Measurements from ENCODE around the gene BAIAP3. TPM values are rescaled to one million over a fixed set of nuclear protein-coding genes. Genes with fewer than 3 reads are reported as not detected.

The BAIAP3 gene, protein sequence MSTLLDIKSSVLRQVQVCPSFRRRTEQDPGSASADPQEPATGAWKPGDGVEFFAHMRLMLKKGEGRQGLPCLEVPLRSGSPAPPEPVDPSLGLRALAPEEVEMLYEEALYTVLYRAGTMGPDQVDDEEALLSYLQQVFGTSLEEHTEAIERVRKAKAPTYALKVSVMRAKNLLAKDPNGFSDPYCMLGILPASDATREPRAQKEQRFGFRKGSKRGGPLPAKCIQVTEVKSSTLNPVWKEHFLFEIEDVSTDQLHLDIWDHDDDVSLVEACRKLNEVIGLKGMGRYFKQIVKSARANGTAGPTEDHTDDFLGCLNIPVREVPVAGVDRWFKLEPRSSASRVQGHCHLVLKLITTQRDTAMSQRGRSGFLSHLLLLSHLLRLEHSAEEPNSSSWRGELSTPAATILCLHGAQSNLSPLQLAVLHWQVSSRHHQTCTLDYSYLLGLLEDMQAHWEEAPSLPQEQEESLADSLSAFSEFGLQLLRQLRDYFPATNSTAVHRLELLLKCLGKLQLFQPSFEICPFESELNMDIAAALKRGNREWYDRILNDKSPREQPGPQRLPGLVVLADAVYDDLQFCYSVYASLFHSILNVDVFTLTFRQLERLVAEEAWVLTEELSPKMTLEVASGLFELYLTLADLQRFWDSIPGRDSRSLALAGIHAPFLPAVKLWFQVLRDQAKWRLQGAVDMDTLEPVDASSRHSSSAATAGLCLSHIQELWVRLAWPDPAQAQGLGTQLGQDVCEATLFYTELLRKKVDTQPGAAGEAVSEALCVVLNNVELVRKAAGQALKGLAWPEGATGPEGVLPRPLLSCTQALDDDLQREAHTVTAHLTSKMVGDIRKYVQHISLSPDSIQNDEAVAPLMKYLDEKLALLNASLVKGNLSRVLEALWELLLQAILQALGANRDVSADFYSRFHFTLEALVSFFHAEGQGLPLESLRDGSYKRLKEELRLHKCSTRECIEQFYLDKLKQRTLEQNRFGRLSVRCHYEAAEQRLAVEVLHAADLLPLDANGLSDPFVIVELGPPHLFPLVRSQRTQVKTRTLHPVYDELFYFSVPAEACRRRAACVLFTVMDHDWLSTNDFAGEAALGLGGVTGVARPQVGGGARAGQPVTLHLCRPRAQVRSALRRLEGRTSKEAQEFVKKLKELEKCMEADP
- total RNA-seq = 100 to 1,000 TPM in 1 of 4 donors, 10 to 100 TPM in 3; 17.9 to 160 (median 29.0) TPM

DNA sequence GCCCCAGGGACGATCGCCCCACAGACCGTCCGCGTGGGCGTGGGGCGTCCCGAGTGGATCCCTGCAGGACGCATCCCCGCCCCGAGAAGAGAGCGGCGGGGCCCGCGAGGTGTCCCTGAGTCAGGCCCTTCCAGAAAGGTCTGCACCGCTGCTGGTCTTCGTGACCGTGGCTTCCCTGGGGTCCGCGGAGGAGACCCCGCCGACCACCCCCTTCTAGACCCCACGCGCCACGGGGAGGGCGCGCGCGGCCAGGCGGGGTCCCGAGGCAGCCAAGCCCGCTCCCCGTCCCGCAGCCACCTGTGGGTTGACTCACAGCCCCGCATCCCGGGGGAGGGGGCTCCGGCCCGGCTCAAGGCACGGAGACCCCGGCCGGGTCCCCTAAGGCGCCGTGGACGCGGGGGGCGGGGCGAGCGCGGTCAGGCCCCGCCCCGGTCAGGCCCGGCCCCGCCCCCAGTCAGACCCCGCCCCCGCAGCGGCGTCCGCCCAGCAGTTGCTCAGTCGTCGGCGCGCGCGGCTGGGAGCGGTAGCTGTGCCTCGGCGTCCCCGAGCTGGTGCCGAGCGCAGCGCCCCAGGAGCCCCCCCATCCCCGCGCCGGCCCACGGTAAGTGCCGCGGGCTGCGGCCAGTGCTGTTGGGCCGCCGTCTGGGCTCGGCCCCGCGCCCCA lies at the start of gene BAIAP3:
Gene BAIAP3 (plus strand): TSS at position 497 of the 664 bp plus-strand sequence. CDS start 4,905 bp downstream, outside the sequence.
- peak; percentile 62 to 78 (median 72) for DNase-seq
- H3K4me3 ChIP-seq = peak within 1 kb of the TSS; percentile 44 to 65 (median 58)

DNA sequence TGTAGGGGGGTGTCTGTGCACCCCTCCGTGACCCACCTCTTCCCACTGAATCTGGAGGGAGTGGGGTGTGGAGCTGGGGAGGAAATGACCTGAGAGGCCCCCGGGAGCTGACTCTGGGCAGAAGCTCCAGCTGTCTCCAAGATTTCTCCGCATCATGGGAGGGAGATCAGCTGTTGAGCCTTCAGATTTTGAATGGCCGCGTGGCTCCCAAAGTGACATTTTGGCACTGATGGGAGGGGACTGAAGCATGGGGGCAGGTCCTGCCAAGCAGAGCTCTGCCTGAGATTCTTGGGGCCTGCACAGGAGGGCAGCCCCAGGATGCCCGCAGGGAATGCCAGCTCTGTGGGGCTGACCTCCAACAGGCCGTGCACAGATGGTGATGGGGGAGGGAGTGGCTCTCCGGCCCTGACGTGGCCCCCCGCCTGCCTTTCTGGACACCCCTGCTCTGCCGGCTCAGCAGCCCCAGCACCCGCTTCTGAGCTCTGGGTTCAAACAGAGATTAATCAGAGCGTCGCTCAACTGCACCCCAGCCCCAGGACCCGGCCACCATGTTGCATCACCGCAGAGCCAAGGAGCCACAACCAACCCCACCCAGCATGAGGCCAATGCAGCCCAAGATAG lies 49.3 kb upstream of the BAIAP3 start:
- Histone ChIP-seq H3K4me3 (no peak overlapping the region), H3K9me3 (no peaks in the 10 kb centered on the region), H3K4me1 (no peaks in the 10 kb centered on the region), H3K27me3 (peaks cover 0 to 4% of the 10 kb centered on the region in 2 donors), H3K36me3 (no peaks in the 10 kb centered on the region), H3K27ac (no peak overlapping the region)
- DNase-seq = no peak
- no peak for TF ChIP-seq POLR2A (IDR thresholded peaks at IDR 0.05)
- TF ChIP-seq, protein P1, sequence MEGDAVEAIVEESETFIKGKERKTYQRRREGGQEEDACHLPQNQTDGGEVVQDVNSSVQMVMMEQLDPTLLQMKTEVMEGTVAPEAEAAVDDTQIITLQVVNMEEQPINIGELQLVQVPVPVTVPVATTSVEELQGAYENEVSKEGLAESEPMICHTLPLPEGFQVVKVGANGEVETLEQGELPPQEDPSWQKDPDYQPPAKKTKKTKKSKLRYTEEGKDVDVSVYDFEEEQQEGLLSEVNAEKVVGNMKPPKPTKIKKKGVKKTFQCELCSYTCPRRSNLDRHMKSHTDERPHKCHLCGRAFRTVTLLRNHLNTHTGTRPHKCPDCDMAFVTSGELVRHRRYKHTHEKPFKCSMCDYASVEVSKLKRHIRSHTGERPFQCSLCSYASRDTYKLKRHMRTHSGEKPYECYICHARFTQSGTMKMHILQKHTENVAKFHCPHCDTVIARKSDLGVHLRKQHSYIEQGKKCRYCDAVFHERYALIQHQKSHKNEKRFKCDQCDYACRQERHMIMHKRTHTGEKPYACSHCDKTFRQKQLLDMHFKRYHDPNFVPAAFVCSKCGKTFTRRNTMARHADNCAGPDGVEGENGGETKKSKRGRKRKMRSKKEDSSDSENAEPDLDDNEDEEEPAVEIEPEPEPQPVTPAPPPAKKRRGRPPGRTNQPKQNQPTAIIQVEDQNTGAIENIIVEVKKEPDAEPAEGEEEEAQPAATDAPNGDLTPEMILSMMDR (IDR thresholded peaks at IDR 0.05) = no peak

More for the DNA sequence above, at the start of gene BAIAP3:
- peaks cover 0 to 21% of the 10 kb centered on the region in 2 donors for H3K27me3 ChIP-seq
- H3K27ac ChIP-seq = peak within 1 kb of the TSS; percentile 63 to 86 (median 76)
- TF ChIP-seq POLR2A (IDR thresholded peaks at IDR 0.05) = peak in 1 of 2 donors; percentile 21
- TF ChIP-seq, protein P1 (IDR thresholded peaks at IDR 0.05) = no peak
- H3K4me1 ChIP-seq = peaks cover 0 to 56% (median 30%) of the 10 kb centered on the region in 4 donors
- H3K9me3 ChIP-seq = peaks cover 0 to 6% (median 0%) of the 10 kb centered on the region in 4 donors
- H3K36me3 ChIP-seq = no peaks in the 10 kb centered on the region

DNA sequence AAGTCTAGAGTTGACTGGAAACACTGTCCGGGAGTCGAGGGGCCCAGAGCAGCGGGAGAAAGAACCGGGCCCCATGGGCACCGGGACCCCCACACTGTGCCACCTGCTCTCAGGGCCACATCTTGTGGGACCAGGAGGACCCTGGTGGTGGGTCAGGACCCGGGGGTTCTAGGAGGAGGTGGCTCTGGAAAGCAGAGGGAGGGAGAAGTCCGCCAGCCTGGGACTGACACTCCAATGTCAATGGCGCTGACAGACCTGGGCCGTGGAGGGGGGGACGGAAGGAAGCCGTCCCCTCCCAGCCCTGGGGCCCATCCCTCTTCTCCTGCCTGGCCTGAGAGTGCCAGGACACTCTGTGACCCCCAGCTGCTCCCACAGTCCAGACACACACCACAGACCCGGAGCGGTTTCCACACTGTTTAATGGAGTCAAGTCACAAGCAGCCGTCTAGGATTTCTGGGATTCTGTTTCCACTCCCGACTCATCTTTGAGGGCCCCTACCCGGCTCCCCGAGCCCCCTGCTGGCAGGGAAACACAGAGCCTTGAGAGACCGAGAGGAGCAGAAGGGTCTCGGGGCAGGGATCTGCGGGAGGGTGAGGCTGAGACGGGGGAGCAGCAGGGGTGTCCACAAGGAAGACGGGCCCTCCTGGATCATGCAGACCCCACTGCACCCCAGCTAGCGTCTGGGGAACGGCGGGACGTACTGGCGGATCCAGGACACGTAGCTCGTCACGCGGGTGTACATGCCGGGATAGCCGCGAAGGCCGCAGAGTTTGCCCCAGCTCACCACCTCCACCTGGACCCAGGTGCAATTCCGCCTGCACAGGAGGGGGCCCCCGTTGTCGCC lies 47.6 kb upstream of the BAIAP3 start:
- Histone ChIP-seq H3K4me3 (no peak overlapping the region), H3K4me1 (no peaks in the 10 kb centered on the region), H3K27me3 (peaks cover 0 to 4% of the 10 kb centered on the region in 2 donors)

DNA sequence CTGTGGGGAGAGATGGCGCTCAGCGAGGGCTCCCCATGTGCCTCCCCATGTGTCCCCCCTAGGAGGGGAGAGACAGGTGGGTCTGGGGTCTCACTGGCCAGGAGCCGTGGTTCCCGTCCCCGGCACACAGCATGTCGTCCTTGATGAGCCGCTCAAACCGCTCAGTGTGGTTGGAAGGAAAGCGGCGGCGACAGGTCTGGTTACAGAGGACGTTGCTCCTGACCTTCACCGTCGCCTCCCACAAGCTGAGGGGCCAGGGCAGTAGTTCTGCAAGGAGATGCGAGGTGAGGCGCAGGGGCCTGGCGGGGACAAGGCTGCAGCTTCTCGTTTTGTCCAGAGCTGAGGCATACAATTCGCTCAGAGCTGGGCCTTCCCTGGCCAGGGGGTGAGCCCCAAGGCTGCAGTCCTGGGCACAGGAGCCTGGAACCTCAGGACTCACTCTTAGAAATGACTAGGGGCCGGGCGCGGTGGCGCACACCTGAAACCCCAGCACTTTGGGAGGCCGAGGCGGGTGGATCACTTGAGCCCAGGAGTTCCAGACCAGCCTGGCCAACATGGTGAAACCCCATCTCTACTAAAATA lies 46.8 kb upstream of the BAIAP3 start:
- Histone ChIP-seq H3K9me3 (no peaks in the 10 kb centered on the region), H3K4me1 (no peaks in the 10 kb centered on the region), H3K36me3 (no peaks in the 10 kb centered on the region), H3K4me3 (no peak overlapping the region), H3K27ac (no peak overlapping the region), H3K27me3 (peaks cover 0 to 4% of the 10 kb centered on the region in 2 donors)
- TF ChIP-seq, protein P1 (IDR thresholded peaks at IDR 0.05) = no peak
- no peak for TF ChIP-seq POLR2A (IDR thresholded peaks at IDR 0.05)
- no peak for DNase-seq

More for the DNA sequence above, 47.6 kb upstream of the BAIAP3 start:
- TF ChIP-seq, protein P1 (IDR thresholded peaks at IDR 0.05) = no peak
- TF ChIP-seq POLR2A (IDR thresholded peaks at IDR 0.05) = no peak
- H3K27ac ChIP-seq = no peak overlapping the region
- H3K36me3 ChIP-seq = no peaks in the 10 kb centered on the region
- H3K9me3 ChIP-seq = no peaks in the 10 kb centered on the region
- no peak for DNase-seq

Measured in Peyer's patch (tissue), 4 donors.